Astrocyte of the spinal cord (primary cell): ENCODE measurements around the gene VENTX.
"Not testable (repeated sequence)": the region's sequence is repeated elsewhere in the genome, so short reads cannot be mapped to it uniquely, and the experiment has no call there.

Source experiments
- DNase-seq: peaks from one replicate; pipeline ENCODE4 v3.0.0; 2011; ENCODE audit warnings: low read depth, low spot score
- H3K4me3 ChIP-seq: 2 replicates; pipeline ENCODE4 v1.5.1; 2011; ENCODE audit warnings: low read depth, mild to moderate bottlenecking, low read length, moderate library complexity
- in situ Hi-C: cut with HindIII; loops from 2 replicates; pipeline ENCODE4 v1.10.0; 2017; ENCODE audit warnings: low sequenced_read_pairs
- TF ChIP-seq, protein P1 (sequence below): IDR thresholded peaks from 2 replicates; pipeline ENCODE4 v1.5.1; 2012; ENCODE audit warnings: low read depth, mild to moderate bottlenecking, low read length, inconsistent platforms

Gene VENTX

DNA sequence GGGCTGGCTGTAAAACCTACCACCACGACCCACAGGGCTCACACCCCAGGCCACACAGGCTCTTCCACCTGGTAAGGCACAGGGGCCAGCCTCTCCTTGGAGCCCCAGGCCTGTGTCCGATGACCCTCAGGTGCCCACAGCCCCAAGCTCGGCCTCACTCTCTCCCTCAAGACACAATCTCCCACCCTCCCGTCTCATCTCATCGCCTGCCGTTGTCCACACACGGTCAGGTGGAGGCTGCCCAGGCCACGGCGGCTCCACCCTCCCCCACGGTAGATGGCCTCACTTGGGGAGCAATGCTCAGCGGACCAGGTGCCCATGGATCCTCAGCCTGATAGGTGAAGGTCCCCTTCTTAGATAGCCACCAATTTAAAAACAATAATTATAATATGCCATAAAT lies 16.3 kb upstream of the VENTX start:
- TF ChIP-seq, protein P1, sequence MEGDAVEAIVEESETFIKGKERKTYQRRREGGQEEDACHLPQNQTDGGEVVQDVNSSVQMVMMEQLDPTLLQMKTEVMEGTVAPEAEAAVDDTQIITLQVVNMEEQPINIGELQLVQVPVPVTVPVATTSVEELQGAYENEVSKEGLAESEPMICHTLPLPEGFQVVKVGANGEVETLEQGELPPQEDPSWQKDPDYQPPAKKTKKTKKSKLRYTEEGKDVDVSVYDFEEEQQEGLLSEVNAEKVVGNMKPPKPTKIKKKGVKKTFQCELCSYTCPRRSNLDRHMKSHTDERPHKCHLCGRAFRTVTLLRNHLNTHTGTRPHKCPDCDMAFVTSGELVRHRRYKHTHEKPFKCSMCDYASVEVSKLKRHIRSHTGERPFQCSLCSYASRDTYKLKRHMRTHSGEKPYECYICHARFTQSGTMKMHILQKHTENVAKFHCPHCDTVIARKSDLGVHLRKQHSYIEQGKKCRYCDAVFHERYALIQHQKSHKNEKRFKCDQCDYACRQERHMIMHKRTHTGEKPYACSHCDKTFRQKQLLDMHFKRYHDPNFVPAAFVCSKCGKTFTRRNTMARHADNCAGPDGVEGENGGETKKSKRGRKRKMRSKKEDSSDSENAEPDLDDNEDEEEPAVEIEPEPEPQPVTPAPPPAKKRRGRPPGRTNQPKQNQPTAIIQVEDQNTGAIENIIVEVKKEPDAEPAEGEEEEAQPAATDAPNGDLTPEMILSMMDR = no peak
- DNase-seq = no peak
- no peak overlapping the region for H3K4me3 ChIP-seq
- in situ Hi-C loops = no loop called here

DNA sequence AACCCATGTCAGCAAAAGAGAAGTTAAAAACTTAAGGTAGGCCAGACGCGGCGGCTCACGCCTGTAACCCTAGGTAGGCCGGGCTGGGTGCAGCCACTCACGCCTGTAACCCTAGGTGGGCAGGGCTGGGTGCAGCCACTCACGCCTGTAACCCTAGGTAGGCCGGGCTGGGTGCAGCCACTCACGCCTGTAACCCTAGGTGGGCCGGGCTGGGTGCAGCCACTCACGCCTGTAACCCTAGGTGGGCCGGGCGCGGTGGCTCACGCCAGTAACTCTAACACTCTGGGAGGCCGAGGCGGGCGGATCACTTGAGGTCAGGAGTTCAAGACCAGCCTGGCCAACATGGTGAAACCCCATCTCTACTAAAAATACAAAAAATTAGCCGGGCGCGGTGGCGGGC lies 15.9 kb upstream of the VENTX start:
- DNase-seq, in situ Hi-C loops, H3K4me3 ChIP-seq: not testable (repeated sequence)

DNA sequence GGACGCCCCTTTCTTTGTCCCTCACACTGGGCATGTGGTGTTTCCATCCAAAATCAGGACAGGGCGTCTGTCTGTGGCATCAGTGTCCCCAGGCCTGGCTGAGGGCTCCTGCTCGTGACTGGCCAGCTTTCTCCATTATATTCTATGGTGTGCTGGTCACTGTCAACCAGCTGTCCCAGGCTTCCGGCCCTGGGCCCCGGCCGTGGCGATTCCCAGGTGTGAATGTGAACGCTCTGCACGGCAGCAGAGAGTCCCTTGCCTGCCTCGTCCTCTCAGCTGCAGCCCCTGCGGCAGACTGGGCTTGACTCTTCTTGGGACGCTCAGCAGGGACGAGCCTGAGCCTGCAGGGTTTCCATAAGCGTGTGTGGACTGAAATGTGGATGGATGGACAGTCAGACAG lies 13.6 kb upstream of the VENTX start:
- H3K4me3 ChIP-seq = no peak overlapping the region
- in situ Hi-C loops = no loop called here
- TF ChIP-seq, protein P1 = no peak
- DNase-seq = no peak

DNA sequence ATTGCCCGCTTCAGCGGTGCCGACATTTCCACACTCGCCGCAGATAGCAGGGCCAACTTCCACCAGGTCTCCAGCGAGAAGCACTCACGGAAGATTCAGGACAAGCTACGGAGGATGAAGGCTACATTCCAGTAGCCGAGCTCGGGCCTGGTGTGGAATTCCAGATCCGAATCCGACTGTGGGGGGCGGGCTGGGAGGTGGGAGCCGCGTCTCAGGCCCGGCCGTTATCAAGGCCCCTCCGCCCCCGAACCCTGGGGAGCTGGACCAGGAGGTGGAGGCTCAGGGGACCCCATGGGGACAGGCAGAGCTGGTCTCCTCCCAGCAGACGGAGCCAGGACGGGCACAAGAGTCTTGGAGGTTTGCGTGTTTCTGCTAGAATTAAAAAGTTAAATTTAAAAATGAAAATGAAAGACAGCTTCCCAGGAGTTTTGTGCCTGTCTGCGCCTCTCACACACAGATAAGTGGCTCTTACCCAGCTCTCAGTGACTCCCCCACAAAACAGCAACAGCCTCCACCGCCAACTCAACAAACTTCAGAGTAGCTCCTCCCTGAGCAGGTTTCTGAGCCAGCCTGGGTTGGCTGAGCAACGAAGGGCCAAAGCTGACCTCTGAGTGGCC lies 12.8 kb upstream of the VENTX start:
- TF ChIP-seq, protein P1 = no peak
- in situ Hi-C loops = no loop called here
- no peak for DNase-seq
- H3K4me3 ChIP-seq = no peak overlapping the region

DNA sequence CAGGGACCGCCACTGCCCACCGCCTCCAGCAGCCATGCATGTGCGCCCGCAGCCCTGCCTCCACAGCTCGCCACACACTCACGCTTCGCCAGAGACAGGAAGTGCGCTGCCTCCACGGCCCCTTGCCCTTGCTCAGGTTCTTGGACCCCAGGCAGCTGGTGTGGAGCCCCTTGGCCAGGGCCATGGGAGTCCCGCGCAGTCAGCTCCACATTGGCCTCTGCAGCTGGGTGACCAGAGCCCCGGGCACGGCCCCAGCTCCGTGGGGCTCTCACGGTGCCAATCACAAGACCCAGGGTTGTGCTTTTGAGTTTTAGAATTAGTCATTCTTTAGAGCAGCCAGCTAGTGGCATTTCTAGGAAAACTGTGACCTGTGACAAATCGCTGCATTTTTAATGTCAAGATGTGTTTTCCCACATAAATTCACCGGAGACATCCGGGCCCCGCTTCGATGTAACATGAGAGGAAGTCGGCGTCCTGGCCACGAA lies 11.9 kb upstream of the VENTX start:
- no peak overlapping the region for H3K4me3 ChIP-seq
- no peak for DNase-seq
- TF ChIP-seq, protein P1 = no peak

GRCh38 chr10:133226251-133226808 lies 11.3 kb upstream of the VENTX start:
- no peak overlapping the region for H3K4me3 ChIP-seq
- in situ Hi-C loops = no loop called here
- DNase-seq = no peak
- TF ChIP-seq, protein P1 = no peak

More for the DNA sequence above, 11.9 kb upstream of the VENTX start:
- in situ Hi-C loops = no loop called here

GRCh38 chr10:133227256-133227655 lies 10.4 kb upstream of the VENTX start:
- TF ChIP-seq, protein P1 = no peak
- H3K4me3 ChIP-seq = no peak overlapping the region
- no peak for DNase-seq
- in situ Hi-C loops = no loop called here
